DND-41 (cell line): ENCODE results near the gene LMO1.

Experiments
- EZH2 ChIP-seq: IDR thresholded peaks from 3 replicates; pipeline ENCODE4 v1.6.1; 2012; ENCODE audit warnings: borderline replicate concordance, low read depth, mild to moderate bottlenecking, moderate library complexity, low read length, inconsistent platforms; ENCODE audit not compliant: severe bottlenecking
- TF ChIP-seq, protein P1 (sequence below): IDR thresholded peaks from 2 replicates; pipeline ENCODE4 v1.5.1; 2012; ENCODE audit warnings: borderline replicate concordance, low read length, moderate library complexity, mild to moderate bottlenecking; ENCODE audit not compliant: poor library complexity, severe bottlenecking; ENCODE audit errors: extremely low read depth

DNA sequence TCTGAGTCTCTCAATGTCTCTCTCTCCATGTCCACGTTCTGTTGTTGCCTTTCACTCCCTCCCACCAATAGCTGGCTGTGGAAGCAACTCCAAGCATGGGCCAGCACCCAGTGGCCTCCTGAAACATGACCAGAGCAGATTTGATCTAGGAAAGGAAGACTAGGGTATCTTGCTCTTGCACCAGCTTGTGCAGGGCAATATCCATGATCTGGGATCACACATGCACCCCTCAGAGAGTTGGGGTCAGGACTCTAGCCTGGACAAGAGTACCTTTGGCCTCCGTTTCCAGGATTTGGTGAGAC is 60.3 kb downstream of the LMO1 start:
- TF ChIP-seq, protein P1, sequence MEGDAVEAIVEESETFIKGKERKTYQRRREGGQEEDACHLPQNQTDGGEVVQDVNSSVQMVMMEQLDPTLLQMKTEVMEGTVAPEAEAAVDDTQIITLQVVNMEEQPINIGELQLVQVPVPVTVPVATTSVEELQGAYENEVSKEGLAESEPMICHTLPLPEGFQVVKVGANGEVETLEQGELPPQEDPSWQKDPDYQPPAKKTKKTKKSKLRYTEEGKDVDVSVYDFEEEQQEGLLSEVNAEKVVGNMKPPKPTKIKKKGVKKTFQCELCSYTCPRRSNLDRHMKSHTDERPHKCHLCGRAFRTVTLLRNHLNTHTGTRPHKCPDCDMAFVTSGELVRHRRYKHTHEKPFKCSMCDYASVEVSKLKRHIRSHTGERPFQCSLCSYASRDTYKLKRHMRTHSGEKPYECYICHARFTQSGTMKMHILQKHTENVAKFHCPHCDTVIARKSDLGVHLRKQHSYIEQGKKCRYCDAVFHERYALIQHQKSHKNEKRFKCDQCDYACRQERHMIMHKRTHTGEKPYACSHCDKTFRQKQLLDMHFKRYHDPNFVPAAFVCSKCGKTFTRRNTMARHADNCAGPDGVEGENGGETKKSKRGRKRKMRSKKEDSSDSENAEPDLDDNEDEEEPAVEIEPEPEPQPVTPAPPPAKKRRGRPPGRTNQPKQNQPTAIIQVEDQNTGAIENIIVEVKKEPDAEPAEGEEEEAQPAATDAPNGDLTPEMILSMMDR: no peak
- TF ChIP-seq EZH2: no peak
